NCI-H1417 (cell line): ENCODE data around the gene HS3ST1.

Experiments used
- DNase-seq, 3 experiments: peaks; one replicate each; lab custom pipeline; 2025; lab: John Stamatoyannopoulos, UW

The HS3ST1 gene

GRCh38 chr4:11428231-11428898 lies at the start of gene HS3ST1:
Gene HS3ST1 (minus strand): TSS chr4:11428894. CDS start chr4:11400005, 28,889 bp downstream.
- DNase-seq, result peak in 1 of 3 experiments; percentile 58

GRCh38 chr4:11475871-11476270 lies 47.2 kb upstream of the HS3ST1 start:
- no peak for DNase-seq

DNA sequence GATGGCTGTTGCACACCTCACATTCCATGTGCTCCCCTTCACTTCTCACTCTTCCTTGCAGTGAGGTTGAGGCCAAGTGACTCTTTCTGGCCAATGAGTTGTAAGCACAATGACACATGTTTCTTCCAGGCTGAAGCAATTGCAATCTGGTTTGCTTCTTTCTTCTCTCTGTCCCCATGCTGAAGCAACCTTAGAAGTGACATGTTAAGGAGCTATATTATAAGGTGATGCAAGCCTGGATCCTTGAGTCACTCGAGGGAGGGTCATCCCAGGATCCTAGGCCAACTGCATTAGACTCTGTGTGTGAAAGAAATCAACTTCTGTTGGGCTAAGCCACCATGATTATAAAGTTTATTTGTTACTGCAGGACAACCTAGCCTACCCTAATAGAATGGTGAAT lies 45.5 kb upstream of the HS3ST1 start:
- DNase-seq, result no peak

GRCh38 chr4:11472535-11472934 lies 43.8 kb upstream of the HS3ST1 start:
- DNase-seq, result no peak

DNA sequence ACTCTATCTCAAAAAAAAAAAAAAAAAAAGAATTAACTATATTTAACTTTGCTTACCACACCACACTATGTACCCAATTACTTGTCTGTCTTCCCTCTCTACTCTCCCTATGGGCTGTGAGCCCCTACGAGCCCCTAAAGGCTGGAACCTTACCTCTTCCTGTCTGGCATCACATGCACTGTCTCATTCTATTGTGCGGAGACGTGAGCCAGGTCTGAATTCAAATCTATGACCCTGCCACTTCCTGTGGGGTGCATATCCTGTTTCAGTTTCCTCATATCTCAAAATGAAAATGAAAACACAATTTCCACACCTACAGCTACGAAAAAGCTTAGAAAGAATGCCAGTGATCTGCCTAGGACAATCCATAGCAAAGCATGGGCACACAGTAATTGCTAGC lies 42.9 kb upstream of the HS3ST1 start:
- DNase-seq, result no peak

DNA sequence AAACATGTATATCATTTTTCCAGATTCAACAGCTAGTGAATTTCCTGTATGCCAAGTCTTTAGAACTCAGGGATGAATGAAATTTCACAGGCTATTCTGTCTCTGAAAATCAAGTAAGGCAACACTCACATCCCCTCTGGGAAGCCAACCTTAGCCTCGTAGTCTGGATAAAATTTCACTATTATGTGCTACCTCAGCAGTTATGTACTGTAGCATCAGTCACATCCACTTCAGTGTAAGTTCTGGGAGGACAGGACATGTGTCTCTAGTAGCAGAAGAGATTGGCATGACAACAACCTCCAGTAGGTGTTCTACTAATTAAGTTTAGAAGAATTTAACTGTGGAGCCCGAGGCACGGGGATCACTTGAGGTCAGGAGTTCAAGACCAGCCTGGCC lies 42.4 kb upstream of the HS3ST1 start:
- no peak for DNase-seq

- peak in 1 of 3 experiments; percentile 34 for DNase-seq
These were observed 41.8 kb upstream of the HS3ST1 start for GRCh38 chr4:11470438-11471045.

DNA sequence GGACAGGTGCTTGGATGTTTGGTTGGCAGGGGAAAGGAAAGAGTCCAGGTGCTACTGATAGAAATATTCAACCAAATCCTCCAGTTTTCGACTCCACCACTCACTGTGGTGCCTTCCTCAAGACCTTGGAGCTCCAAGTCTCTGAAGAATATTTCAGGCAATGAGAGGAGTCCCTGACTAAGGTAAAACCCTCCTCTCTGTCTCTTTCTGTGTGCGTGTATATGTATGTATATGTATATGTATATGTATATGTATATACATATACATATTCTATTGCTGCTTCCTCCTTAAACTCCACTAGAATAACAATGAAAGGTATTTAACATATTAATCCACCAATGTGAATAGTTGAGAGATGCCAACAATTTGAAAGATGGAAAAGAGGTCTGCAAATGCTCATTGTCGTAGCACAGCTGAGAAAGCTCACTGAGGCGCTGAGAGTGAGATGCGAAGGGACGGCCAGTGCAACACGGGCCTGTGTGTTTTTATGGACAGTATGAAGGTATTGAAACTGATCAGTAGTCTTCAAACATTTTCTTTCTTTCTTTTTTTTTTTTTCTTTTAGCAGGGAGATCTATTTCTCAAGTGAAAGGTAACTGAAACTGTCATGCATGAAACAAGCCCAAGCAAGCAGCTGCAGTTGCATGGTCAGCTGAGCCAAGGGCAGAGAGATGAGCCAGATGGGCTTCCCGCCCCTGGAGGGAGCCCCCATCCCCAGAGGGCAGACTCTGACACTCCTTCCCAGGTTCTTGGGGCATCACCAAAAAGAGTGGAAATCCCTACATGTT lies 41.1 kb upstream of the HS3ST1 start:
- no peak for DNase-seq

DNA sequence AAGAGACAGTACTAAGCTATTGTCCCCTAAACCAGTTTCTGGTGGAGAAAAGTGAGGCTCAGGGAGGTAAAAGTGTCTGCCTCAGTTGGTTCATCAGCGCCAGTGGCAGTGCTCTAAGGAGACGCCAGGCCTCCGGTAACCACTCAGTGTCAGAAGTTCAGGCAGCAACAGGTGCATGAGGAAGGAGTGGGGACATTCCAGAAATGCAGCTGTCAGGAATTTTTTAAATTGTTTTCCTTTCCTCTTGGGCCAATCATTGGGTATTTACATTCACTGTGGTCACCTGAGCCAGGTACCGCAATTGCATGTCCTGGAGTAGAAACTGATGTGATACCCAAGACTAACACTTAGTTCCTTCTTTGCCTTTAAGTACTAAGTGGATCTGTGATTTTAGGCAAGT lies 40.2 kb upstream of the HS3ST1 start:
- peak in 1 of 3 experiments; percentile 34 for DNase-seq

DNA sequence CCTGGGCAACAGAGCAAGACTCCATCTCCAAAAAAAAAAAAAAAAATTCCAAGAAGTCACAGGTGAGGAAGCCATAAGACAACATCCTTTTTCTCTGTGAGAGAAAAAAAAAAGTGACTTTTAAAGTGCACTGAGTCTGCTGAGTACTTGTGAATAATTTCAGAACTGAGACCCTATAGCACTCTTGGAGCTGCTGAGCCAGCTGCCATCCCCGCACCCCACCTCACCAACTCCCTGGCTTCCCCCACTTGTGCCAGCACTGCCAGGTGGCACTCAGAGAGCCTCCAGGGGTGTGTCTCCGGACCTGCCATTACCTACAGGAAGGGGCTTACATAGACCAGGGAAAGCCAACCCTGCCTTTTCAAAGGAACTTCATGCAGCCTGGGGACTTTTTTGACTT lies 39.2 kb upstream of the HS3ST1 start:
- DNase-seq, result no peak

DNA sequence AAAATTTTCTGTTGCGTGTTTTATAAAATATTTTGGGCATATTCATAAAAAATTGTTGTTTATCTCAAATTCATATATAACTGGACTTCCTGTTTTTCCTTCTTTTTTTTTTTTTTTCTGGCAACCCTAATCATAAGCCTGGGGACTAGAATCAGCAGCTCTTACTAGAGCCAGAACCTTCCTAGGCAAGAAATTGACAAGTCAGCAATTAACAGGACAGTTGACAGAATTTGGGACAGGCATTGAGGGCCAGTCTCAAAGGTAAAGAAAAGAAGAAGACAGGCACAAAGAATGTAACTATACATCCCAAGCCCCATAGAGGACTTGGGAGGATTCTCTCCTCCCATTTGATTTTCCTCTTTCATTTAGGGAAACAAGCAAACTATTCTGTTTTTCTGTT lies 35.0 kb upstream of the HS3ST1 start:
- DNase-seq, result no peak

DNA sequence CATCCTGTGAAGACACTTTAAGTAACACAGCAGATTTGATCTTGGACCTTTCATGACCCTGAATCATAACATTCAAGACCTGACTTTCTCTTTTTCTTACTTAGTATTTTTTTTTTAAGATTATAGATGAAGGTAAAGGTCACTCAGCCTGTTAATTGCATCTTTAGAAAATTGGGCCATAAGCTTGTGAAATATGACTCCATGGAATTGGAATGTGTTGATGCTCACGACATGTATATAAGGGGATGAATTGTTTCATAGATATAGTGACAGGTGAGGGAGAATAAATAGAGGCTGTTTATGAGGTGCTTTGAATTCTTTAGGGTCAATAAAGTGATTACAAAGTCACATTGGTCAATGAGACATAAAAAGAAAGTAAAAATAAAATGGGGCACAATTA lies 27.7 kb upstream of the HS3ST1 start:
- DNase-seq, result peak in 1 of 3 experiments; percentile 41

DNA sequence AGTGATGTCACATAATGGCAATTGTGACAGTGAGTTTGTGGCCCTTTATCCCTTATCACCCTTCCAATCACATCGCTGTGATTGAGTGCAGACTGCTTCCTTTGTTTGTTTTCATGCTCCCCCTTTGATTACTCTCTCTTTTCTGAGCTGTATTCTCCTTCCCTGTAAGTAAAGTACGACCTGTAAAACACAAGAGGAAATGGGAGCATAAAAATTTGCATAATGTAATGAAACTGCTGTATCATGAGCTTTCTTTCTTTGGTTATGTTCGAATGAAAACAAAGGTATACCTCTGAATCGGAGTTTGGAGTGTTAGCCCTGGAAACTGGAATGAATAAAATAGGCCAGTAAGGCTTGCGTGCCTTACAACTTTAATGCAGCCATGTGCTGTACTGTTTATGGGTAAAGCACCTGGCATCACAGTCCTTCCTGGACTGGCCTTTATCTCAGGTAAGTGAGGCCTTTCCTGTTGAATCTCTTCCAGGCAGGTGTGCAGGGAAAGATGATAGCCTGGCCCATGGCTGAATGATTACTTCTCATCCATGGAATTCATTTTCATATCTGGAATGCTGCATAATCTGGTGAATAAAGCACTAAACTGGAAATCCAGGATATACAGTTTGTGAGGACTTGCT lies 26.6 kb upstream of the HS3ST1 start:
- peak in 1 of 3 experiments; percentile 92 for DNase-seq

- DNase-seq, result no peak
These were observed 23.0 kb upstream of the HS3ST1 start for GRCh38 chr4:11451716-11452115.

- no peak for DNase-seq
These were observed 17.6 kb upstream of the HS3ST1 start for GRCh38 chr4:11446155-11446811.

GRCh38 chr4:11441194-11441556 lies 12.5 kb upstream of the HS3ST1 start:
- no peak for DNase-seq

- DNase-seq, result no peak
These were observed 11.9 kb upstream of the HS3ST1 start for GRCh38 chr4:11440481-11441193.

DNA sequence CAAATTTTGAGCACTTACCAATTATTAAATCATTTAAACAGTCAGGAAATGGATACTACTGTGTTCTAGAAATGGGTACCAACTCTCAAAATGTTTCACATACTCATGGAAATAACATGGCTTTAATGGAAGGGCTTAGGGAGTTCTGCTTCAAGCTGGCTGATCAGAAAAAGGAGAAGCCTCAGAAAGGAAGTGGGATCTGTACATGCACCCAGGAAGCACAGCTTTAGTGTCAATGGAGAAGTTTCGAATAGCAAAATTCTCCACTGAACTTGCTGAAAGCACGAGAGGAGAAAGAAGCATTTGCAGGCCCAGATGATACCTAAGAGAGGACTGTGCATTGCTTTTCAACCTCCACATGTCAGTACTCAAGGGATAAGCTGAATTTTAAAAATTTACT lies 11.1 kb upstream of the HS3ST1 start:
- no peak for DNase-seq

GRCh38 chr4:11438647-11439046 lies 10.0 kb upstream of the HS3ST1 start:
- no peak for DNase-seq

GRCh38 chr4:11436673-11437072 lies 8.0 kb upstream of the HS3ST1 start:
- DNase-seq, result peak; percentile 16 to 32 (median 17)

DNA sequence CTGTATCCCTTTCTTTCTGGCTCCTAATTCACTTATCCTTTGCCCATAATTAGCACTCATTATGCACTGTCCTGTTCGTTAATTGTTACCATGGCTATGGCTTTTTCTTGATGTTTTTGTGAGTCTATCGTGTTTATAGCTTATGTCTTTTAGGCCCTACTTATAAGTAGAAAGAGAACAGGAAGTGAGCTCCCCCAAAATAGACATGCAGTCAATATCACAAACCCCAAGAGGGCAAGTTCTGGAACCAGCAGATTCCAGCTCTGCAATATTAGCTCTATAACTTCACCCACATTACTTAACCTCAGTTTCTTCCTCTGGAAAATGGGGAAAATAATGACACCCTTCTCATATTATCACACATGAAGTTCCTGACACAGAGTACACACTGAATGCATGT lies 7.4 kb upstream of the HS3ST1 start:
- no peak for DNase-seq

GRCh38 chr4:11435557-11435956 lies 6.9 kb upstream of the HS3ST1 start:
- no peak for DNase-seq
